ENCODE data around the gene IDI2.

Gene IDI2

DNA sequence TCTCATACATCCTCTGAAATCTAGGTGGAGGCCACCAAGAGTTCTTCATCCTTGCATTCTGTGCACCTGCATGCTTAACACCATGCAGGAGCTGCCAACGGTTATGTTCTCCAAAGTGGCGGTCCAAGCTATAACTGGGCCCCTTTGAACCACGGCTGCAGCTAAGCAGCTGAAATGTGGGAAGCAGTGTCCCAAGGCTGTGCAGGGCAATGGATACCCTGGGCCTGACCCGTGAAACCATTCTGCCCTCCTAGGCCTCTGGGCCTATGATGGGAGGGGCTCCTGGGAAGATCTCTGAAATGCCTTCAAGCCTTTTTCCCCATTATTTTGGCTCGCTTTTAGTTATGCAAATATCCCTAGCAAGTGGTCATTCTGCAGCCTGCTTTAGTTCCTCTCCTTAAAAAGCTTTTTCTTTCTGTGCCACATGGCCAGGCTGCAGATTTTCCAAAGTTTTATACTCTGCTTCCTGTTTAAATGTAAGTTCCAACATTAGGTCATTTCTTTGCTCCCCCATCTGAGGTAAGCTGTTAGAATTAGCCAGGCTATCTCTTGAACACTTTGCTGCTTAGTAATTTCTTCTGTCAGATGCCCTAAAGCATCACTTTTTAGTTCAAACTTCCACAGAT is 45.1 kb downstream of the IDI2 start:
- DNase-seq (ENCODE audit: low read depth): no peak

DNA sequence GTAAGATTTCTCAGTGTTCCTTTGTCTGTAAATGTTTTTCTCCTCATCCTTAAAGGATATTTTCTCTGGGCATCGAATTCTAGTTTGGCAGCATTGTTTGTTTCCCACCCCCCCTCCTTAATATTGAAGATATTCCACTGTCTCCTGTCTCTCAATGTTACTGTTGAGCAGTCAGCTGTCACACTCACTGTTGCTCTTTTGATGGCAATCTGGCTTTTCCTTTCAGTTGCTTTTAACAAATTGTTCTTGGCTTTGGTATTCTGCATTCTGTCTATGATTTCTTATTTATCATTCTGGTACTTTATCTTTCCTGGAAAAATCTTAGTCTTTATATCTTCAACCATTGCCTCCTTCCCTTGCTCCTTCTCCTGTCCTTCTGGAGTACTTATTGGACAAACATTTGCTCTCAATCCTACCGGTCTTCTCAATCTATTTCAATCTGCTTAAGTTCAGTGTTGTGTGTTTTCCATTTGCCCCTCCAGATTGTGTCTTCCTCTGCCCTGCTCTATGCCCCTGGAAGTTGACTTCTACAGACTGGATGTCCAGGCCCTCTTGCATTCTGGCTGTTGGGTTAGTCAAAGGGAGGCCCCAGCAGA is 46.7 kb downstream of the IDI2 start:
- DNase-seq (ENCODE audit: low read depth): no peak

DNA sequence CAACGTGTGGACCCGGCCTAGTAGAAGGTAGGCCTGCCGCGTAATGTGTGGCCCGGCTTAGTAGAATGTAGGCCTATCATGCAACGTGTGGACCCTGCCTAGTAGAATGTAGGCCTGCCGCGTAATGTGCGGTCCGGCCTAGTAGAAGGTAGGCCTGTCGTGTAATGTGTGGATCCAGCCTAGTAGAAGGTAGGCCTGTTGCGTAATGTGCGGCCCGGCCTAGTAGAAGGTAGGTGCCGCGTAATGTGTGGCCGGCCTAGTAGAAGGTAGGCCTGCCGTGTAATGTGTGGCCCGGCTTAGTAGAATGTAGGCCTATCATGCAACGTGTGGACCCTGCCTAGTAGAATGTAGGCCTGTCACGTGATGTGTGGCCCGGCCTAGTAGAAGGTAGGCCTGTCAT is 49.3 kb downstream of the IDI2 start:
- DNase-seq (ENCODE audit: low read depth): no peak

DNA sequence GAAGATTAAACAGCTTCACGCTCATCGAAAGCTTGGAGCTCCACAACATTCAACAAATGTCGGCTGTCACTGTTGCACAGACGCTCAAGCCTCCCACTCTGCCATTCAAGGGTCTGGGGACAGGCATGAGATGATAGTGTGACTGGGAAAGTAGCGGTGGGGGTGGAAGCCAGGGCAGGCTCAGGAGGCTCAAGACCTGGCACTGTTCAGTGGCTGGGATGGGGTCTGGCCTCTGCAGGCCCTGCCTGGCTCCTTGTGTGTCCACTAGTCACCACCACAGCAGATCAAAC is 50.9 kb downstream of the IDI2 start:
- DNase-seq (ENCODE audit: low read depth): no peak

DNA sequence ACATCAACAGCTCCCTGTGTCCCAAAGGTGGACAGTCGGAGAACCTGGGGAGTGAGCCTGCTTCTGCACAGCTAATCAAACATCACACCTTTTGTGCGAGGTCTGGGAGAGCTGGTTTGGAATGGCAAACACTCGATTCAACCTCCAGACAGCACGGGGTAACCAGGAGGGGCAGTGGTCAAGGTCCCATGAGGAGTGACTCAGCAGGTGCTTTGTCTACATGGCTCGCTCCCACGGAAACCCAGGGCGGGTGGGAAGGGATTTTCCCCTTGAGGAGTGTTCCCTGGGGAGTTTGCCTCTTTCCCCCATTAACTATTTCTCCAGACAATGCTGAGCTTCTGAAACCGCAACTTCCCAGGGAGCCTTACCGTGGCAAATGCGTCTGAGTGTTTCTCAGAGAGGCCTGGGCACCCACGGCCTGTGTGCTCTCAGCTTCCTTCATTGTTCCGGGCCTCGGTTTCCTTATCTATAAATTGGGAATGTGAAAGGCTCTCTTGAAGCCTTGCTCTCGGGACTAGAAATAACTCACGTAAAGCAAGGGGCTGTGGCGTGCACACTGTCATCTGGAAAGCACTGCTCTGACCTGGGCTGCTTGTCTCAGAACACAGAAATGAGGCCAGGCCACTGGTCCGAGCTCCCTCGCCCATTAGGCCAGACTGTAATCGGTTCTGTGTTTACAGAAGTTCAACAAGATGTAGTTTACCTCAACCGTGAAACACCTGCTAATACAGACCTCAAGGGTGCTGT is 51.4 kb downstream of the IDI2 start:
- no peak for DNase-seq (ENCODE audit: low read depth)

DNA sequence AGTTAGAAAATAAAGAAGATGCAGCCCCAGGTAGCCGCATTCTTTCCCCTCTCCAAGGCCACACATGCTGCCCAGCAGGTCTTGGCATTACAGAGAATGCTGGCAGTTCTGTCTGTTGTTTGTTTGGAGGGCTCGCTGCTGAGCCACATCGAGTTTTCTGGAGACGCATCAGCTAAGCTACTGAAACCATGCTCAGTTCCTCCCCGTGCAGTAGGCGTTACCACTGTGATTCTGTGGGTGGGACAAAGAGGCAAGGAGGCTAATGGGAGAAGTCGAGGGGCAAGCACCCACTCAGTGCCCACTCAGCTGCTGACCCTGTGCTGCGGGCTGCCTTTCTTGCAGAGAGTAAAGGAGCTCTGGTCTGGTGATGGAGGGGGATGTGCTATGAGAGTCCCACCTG is 52.9 kb downstream of the IDI2 start:
- DNase-seq (ENCODE audit: low read depth): no peak

DNA sequence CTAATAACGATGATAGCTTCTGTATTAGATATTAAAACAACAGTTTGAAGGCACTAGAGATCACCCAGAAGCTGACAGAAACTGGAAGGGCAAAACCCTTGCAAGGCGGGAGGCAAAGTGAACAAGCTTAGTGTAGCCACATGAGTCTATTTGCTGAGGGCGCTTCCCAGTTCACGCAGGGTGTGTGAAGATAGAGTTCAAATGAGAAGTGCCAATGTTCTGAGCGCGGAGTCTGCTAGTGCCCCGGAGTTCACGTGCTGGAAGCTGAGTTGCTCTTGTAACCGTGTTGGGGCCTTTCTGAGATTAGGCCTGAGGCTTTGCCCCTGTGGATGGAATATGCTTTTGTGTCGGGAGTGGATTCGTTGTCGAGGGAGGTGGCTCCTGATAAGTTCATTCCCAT is 54.0 kb downstream of the IDI2 start:
- no peak for DNase-seq (ENCODE audit: low read depth)

DNA sequence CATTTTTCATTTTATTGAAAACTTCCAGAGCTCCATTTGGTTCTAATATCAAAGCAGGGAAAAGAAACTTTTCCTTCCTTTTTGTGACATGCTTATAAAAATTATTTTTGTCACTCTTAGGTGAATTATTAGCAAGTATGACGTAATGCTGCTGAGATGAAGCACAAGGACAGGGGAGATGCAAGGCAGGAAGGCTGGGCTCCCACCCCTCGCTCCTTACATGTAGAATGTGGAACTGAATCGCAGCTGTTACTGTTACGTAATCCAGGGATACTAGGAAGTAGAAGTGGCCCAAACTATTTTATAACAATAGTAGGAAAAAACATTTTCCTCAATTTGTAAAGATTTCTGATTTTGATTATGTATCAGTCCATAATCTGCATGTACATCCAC is 54.5 kb downstream of the IDI2 start:
- no peak for DNase-seq (ENCODE audit: low read depth)

DNA sequence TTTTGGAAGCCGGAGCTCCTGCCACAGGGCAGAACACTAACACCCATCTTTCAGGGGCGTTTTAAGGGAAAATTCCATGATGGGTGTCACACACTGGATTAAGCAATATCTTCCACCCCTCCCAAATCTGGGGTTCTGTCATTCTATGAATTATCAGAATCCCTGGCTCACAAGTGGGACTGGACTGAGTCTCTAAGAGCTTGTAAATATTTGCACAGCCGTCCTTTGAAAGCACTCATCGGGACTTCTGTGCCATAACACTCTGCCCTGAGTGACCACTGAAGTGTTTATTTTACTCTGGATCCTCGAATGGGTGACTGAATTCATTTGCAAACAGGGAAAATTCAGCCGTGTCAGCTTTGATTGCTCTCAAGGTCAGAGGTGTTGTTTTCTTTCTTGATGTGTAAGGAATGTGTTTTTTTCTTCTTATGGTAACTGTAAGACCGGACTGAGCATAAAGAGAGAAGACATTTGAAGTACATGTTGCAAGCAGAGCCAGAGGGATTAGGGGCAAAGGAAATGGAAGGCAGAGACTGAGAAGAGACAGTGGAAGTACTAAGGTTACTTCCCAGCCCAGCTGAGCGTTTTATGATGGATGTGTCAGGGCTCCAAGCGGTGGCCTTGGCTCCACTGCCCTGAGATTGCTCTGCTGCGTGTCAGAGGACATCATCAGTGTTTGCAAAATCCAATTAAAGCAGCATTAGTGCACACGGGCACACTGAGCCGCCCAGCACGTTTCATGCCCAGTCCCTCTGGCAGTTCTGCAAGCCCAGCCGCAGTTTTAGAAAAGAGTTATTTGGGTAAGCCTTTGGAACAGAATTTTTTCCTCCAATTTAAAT is 55.1 kb downstream of the IDI2 start:
- no peak for DNase-seq (ENCODE audit: low read depth)

DNA sequence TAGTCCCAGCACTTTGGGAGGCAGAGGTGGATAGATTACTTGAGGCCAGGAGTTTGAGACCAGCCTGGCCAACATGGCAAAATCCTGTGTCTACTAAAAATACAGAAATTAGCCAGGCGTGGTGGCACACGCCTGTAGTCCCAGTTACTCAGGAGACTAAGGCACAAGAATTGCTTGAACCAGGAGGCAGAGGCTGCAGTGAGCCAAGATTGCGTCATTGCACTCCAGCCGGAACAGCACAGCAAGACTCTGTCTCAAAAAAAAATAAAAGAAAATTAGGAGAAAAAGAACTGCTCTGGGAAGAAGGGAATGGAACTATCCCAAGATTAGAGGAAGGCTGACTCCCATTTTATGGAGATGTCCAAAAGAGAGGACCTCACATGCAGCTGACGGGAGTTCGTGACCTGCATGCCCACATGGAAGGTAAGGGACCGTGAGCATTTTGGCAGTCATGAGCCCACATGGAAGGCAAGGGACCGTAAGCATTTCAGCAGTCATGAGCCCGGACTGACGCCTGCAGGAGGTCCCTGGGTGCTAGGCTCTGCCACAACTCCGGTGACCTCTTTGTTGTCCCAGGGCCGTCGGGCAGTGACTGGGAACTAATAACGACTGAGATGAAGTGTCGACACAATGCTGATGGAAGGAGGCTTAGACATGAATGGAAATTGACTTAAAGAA is 56.0 kb downstream of the IDI2 start:
- DNase-seq (ENCODE audit: low read depth): no peak

Measured in activated T-helper 1 cell treated with Interleukin-2 at 50 U/mL for 16 hours (primary cell).